Measurements from ENCODE around the gene PLOD2. TPM values are rescaled to one million over a fixed set of nuclear protein-coding genes. Genes with fewer than 3 reads are reported as not detected.

The PLOD2 gene
- total RNA-seq, 1 experiment from 2014 or later = 19.3 TPM

- H3K23me2 ChIP-seq (ENCODE audit: insufficient read length, low read depth, low read length, poor library complexity, severe bottlenecking) = no peaks in the 10 kb centered on the region
- H3K9me3 Mint-ChIP-seq = no peaks in the 10 kb centered on the region; a peak in 1 of 5 replicates
- no peak overlapping the region for H3T11ph ChIP-seq (ENCODE audit: low read length)
- H3K23ac ChIP-seq (ENCODE audit: insufficient read length, low read depth, low read length) = no peak overlapping the region
- no peak overlapping the region for H2AFZ ChIP-seq (ENCODE audit: low read length)
- peak overlapping the region in 1 of 3 experiments; percentile 13; a peak in 2 of 7 replicates for H3K27ac Mint-ChIP-seq
- H3K4me1 ChIP-seq (ENCODE audit: insufficient read depth, low read length) = no peaks in the 10 kb centered on the region
- no CpG with 5 or more reads among the region's 1 CpG for WGBS (ENCODE audit: extremely low coverage, insufficient read length, low lambda C conversion rate)
- H2BK120ac ChIP-seq (ENCODE audit: low read depth, low read length, poor library complexity, severe bottlenecking) = no peak overlapping the region
- no peak overlapping the region for H2BK15ac ChIP-seq (ENCODE audit: low read depth, low read length)
- no peaks in the 10 kb centered on the region for H4K20me1 ChIP-seq (ENCODE audit: control insufficient read depth, insufficient read depth, insufficient read length)
- no peak overlapping the region for H3K56ac ChIP-seq (ENCODE audit: insufficient read length, low read depth, low read length)
- no peak overlapping the region for H4K8ac ChIP-seq (replicated peaks; ENCODE audit: insufficient read length, low read depth, low read length)
- H2BK12ac ChIP-seq (ENCODE audit: insufficient read length, low read depth, low read length) = no peak overlapping the region
- H3K14ac ChIP-seq (ENCODE audit: insufficient read depth, low read length) = no peak overlapping the region
- H3K4me2 ChIP-seq (ENCODE audit: insufficient read depth, insufficient read length, low read length) = no peak overlapping the region
- no peak overlapping the region for H4K5ac ChIP-seq (ENCODE audit: insufficient read length, low read depth, low read length)
- H4K91ac ChIP-seq (ENCODE audit: insufficient read length, low read depth, low read length) = no peak overlapping the region
- H3K27me3 ChIP-seq (ENCODE audit: insufficient read depth, low read length) = no peaks in the 10 kb centered on the region
- DNase-seq = no peak
- H3K79me1 ChIP-seq (ENCODE audit: insufficient read depth, low read depth, low read length, poor library complexity, severe bottlenecking) = no peaks in the 10 kb centered on the region
- no peak overlapping the region for H3K4ac ChIP-seq (ENCODE audit: low read depth, low read length)
- peaks cover 0 to 3% (median 0%) of the 10 kb centered on the region in 3 experiments; a peak in 1 of 7 replicates for H3K36me3 Mint-ChIP-seq (ENCODE audit: insufficient read depth in 1 of 3, low read depth in 3 of 3)
- H2AK5ac ChIP-seq (ENCODE audit: insufficient read length, low read length) = no peak overlapping the region
- no peaks in the 10 kb centered on the region for H3K27me3 Mint-ChIP-seq (ENCODE audit: low read depth)
- H3K4me3 Mint-ChIP-seq = no peak overlapping the region
- H3K9ac ChIP-seq (ENCODE audit: extremely low read depth, insufficient read length, low read length) = no peak overlapping the region
- no peaks in the 10 kb centered on the region for H3K79me2 ChIP-seq (ENCODE audit: insufficient read depth, low read length)
- H3K18ac ChIP-seq (ENCODE audit: insufficient read length, low read depth, low read length) = no peak overlapping the region
- H3K9me3 ChIP-seq (ENCODE audit: control insufficient read depth, low read depth, low read length) = no peaks in the 10 kb centered on the region
- H2BK20ac ChIP-seq (ENCODE audit: low read depth, low read length, poor library complexity, severe bottlenecking) = no peak overlapping the region
- no peak overlapping the region for H2BK5ac ChIP-seq (ENCODE audit: insufficient read length, low read length)
- H3K27ac ChIP-seq (ENCODE audit: insufficient read length, low read depth, low read length) = no peak overlapping the region
- H3K4me1 Mint-ChIP-seq = no peaks in the 10 kb centered on the region
- no peak for TF ChIP-seq CTCF (conservative IDR thresholded peaks at IDR 0.05)
Measured at GRCh38 chr3:146092230-146092629, 68.8 kb downstream of the PLOD2 start.

Data from H9 (cell line).